HL-60 (cell line): ENCODE results near the gene ATF6B.

Experiments
- DNase-seq, 2 experiments: peaks; one replicate each; pipeline ENCODE4 v3.0.0-alpha.2; 2010 to 2020; ENCODE audit warnings: low read depth in 1 of 2, low spot score in 1 of 2
- H3K27ac ChIP-seq: fragments of 250-450 bp; sonication (Bioruptor Pico); replicated peaks from 2 replicates; pipeline ENCODE4 v1.5.1; 2020; ENCODE audit warnings: mild to moderate bottlenecking, moderate library complexity
- H3K27me3 ChIP-seq: fragments of 250-450 bp; sonication (Bioruptor Pico); 2 replicates; pipeline ENCODE4 v1.5.1; 2021; ENCODE audit warnings: mild to moderate bottlenecking, moderate library complexity; ENCODE audit not compliant: insufficient read depth, poor library complexity, severe bottlenecking
- H3K4me3 ChIP-seq: replicated peaks from 2 replicates; pipeline ENCODE4 v1.5.1; 2011; ENCODE audit warnings: mild to moderate bottlenecking, control low read depth, low read length; ENCODE audit not compliant: insufficient read depth
- GABPA ChIP-seq: IDR thresholded peaks from 2 replicates; pipeline ENCODE4 v1.6.1; 2012; ENCODE audit warnings: low read depth
- POLR2AphosphoS5 ChIP-seq: IDR thresholded peaks from 2 replicates; pipeline ENCODE4 v1.6.1; 2012; ENCODE audit warnings: low read depth
- SPI1 ChIP-seq: IDR thresholded peaks from 2 replicates; pipeline ENCODE4 v1.6.1; 2012; ENCODE audit warnings: low read depth, mild to moderate bottlenecking, borderline replicate concordance
- TF ChIP-seq, protein P1 (sequence below): IDR thresholded peaks from one replicate; pipeline ENCODE4 v1.5.1; 2011; ENCODE audit warnings: low read length, control low read depth, inconsistent platforms; ENCODE audit not compliant: insufficient read depth
- TF ChIP-seq, protein P2 (sequence below): IDR thresholded peaks from 2 replicates; pipeline ENCODE4 v1.6.1; 2012; ENCODE audit warnings: low read depth; ENCODE audit not compliant: insufficient replicate concordance

ATF6B gene

DNA sequence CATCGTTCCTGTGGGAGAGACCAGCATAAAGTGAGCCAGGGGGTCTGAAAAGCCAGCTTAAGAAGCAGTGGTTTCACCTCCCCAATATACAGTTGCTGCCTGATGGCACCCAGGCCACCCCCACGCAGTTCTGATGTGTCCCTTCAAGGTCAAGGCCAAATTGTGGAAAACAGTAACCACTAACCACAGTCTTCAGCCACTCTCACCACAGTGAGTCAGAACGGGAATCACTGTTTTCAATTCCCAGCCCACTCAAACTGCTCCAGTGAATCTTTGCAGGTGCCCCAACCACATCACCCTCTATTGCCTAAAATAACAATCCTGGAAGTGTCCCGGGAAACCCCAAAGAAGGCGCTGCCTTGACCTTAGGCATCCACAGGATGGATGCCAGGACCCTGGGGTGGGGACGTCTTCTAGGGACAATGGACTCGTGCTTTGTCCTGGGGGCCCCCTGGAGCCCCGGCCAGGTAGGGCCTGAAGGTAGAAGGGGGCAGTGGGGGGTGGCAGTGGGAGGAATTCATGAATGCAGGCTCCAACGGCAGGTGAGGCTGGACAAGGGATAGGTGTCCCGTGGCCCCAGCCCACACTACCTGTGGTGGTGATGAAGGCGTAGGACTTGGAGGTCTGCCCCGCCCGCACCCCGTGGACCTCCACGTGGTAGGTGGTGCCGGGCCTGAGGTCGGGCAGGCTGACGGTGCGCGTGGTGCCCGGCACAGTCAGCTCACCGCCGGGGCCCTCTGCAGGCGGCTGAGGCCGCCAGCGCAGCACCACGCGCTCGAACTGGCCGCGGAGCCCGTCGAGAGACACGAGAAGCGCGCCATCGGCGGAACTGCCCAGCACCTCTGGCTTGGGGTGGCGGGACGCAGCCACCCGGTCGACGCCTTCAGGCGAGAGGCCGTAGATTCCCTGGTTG lies 41.1 kb downstream of the ATF6B start:
- TF ChIP-seq GABPA (no peak), SPI1 (no peak), POLR2AphosphoS5 (no peak)
- TF ChIP-seq, protein P1, sequence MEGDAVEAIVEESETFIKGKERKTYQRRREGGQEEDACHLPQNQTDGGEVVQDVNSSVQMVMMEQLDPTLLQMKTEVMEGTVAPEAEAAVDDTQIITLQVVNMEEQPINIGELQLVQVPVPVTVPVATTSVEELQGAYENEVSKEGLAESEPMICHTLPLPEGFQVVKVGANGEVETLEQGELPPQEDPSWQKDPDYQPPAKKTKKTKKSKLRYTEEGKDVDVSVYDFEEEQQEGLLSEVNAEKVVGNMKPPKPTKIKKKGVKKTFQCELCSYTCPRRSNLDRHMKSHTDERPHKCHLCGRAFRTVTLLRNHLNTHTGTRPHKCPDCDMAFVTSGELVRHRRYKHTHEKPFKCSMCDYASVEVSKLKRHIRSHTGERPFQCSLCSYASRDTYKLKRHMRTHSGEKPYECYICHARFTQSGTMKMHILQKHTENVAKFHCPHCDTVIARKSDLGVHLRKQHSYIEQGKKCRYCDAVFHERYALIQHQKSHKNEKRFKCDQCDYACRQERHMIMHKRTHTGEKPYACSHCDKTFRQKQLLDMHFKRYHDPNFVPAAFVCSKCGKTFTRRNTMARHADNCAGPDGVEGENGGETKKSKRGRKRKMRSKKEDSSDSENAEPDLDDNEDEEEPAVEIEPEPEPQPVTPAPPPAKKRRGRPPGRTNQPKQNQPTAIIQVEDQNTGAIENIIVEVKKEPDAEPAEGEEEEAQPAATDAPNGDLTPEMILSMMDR: no peak
- TF ChIP-seq, protein P2, sequence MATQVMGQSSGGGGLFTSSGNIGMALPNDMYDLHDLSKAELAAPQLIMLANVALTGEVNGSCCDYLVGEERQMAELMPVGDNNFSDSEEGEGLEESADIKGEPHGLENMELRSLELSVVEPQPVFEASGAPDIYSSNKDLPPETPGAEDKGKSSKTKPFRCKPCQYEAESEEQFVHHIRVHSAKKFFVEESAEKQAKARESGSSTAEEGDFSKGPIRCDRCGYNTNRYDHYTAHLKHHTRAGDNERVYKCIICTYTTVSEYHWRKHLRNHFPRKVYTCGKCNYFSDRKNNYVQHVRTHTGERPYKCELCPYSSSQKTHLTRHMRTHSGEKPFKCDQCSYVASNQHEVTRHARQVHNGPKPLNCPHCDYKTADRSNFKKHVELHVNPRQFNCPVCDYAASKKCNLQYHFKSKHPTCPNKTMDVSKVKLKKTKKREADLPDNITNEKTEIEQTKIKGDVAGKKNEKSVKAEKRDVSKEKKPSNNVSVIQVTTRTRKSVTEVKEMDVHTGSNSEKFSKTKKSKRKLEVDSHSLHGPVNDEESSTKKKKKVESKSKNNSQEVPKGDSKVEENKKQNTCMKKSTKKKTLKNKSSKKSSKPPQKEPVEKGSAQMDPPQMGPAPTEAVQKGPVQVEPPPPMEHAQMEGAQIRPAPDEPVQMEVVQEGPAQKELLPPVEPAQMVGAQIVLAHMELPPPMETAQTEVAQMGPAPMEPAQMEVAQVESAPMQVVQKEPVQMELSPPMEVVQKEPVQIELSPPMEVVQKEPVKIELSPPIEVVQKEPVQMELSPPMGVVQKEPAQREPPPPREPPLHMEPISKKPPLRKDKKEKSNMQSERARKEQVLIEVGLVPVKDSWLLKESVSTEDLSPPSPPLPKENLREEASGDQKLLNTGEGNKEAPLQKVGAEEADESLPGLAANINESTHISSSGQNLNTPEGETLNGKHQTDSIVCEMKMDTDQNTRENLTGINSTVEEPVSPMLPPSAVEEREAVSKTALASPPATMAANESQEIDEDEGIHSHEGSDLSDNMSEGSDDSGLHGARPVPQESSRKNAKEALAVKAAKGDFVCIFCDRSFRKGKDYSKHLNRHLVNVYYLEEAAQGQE: no peak
- Histone ChIP-seq H3K4me3 (no peak overlapping the region), H3K27ac (no peak overlapping the region), H3K27me3 (peaks cover 34% of the 10 kb centered on the region)
- peak in 1 of 2 experiments; percentile 33 for DNase-seq

DNA sequence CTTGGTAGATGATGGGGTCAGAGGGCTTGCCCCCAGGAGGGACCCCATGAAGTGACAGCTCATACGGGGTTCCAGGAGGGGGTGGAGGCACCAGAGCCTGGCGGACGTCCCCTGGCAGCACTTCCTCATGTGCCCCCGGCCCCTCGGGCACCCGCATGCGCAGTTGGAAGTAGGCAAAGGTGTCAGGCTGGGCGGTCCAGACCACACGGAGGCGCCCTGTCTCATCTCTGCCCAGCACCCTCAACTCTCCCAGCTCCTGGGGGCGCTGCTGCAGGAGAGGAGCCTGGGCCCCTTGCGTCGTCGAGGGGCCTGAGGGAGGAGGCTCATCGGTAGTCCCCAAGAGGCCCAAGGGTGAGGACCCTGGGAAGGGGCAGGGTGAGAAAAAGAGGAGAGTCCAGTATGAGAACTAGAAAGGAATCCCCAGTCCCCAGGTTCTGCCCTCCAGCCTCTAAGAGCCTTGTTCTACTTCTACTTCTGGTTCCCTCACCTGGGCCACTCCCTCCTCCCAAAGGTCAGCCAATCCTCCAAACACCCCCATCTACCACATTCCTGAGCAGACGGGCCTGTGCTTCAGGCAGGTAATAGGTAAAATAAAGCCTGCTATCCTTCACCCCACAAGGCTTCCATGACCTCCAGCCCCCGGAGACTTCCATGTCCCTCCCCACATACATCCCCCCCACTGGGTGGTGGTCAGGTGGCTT lies 42.1 kb downstream of the ATF6B start:
- no peak overlapping the region for H3K4me3 ChIP-seq
- DNase-seq: peak; percentile 21 to 31
- TF ChIP-seq SPI1 (peak; percentile 28; the same call in 1 of the 2 replicates), GABPA (no peak)
- H3K27ac ChIP-seq: no peak overlapping the region
- peaks cover 38% of the 10 kb centered on the region for H3K27me3 ChIP-seq

DNA sequence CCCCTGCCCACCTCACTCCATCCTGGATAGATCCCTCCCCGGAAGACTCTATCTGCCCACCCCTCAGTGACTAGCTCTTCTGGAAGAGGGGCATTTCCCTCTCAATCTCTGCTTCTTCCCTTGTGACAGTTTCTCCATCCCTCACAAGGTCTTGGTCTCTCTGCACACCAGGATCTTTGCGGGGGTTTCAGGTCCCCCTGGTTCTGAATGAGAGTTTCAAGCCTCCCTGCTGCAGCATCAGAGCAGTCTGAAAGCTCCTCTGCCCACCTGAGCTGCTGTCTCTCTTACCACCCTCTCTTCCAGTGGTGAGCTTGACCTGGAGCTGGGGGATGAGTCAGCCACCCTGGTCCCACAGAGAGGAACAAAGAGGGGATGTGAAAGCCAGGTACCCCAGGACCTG lies 43.3 kb downstream of the ATF6B start:
- H3K4me3 ChIP-seq: no peak overlapping the region
- H3K27me3 ChIP-seq: peaks cover 41% of the 10 kb centered on the region
- no peak overlapping the region for H3K27ac ChIP-seq
- DNase-seq: no peak
- TF ChIP-seq GABPA (no peak), POLR2AphosphoS5 (no peak), SPI1 (no peak)
- TF ChIP-seq, protein P2: no peak
- TF ChIP-seq, protein P1: no peak
